ENCODE results near the gene PRKCQ.
"Not testable (repeated sequence)": the region's sequence is repeated elsewhere in the genome, so short reads cannot be mapped to it uniquely, and the experiment has no call there.

Gene PRKCQ

DNA sequence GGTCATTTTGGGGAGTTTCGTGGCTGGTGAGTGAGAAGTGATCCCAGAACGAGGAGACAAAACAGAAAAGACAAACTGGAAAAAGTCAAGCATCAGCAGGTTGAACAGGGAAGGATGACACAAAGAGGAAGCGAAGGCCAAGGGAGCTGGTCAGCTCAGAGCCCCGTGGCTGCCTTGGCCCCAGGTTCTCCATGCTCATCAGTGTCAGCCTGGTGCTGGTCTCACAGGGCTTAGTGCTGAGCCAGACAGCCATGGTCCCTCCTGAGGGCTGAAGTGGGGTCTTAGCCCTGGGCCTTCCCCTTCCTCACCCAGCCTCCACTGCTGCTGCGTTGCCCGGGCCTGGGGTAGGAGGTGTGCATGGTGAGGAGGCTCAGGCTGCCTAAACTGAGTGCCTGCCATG lies 193.7 kb downstream of the PRKCQ start:
- no peak overlapping the region for H3K4me3 ChIP-seq (ENCODE audit: low read length)
- peaks cover 29% of the 10 kb centered on the region for H3K9me3 ChIP-seq (ENCODE audit: control insufficient read depth, low read length)
- no peaks in the 10 kb centered on the region for H3K36me3 ChIP-seq (ENCODE audit: control insufficient read depth, insufficient read depth, low read length, severe bottlenecking)
- H3K27me3 ChIP-seq (replicated peaks; ENCODE audit: control insufficient read depth, insufficient read depth, low read length): no peaks in the 10 kb centered on the region
- no peak for DNase-seq (ENCODE audit: low read depth)
- peaks cover 3% of the 10 kb centered on the region for H3K4me1 ChIP-seq (ENCODE audit: control insufficient read depth, insufficient read depth, low read length)
- no peak overlapping the region for H3K9ac ChIP-seq (ENCODE audit: low read length)

DNA sequence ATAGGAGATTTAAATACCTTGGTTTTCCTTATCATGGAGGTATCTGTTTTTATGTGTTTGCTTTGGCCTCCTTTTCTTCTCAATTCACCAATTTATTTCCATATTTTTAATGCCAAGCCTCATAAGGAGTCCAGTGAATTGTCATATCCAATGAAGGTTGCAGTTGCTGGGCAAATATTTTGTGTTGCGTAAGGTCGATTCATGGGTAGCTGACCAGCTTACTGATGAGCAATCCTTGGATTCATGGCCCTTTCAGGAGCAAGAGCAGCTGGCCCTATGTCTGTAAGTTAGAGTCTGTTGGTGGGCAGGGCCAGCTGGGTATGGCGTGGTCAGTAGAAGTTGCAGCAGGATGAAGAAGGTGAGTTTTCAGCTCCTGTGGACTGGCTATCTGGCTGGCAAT lies 194.4 kb downstream of the PRKCQ start:
- no peaks in the 10 kb centered on the region for H3K27me3 ChIP-seq (replicated peaks; ENCODE audit: control insufficient read depth, insufficient read depth, low read length)
- H3K9ac ChIP-seq (ENCODE audit: low read length): no peak overlapping the region
- H3K36me3 ChIP-seq (ENCODE audit: control insufficient read depth, insufficient read depth, low read length, severe bottlenecking): no peaks in the 10 kb centered on the region
- H3K4me3 ChIP-seq (ENCODE audit: low read length): no peak overlapping the region
- H3K9me3 ChIP-seq (ENCODE audit: control insufficient read depth, low read length): peaks cover 24% of the 10 kb centered on the region
- peaks cover 3% of the 10 kb centered on the region for H3K4me1 ChIP-seq (ENCODE audit: control insufficient read depth, insufficient read depth, low read length)
- peak; percentile 76 for DNase-seq (ENCODE audit: low read depth)

DNA sequence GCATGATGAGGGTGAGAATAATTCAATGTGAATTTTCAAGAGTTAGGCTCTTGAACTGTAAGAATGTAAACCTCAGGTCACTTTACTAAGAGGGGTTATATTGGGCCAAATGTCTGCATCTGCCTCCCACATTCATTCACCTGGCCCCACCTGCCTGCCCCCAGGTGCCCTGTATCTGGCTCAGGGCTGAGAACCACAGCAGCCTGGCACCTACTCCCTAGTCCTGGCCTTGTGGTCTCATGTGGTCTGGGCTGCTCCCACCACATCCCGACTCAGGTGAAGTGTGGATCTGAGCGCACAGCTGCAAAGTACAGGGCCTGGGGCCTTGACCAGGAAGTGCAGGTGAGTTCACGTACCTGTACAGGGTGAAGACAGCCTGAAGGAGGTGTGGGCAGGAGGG lies 195.2 kb downstream of the PRKCQ start:
- DNase-seq (ENCODE audit: low read depth): no peak
- Histone ChIP-seq H3K4me1 (ENCODE audit: control insufficient read depth, insufficient read depth, low read length) (peaks cover 3% of the 10 kb centered on the region), H3K4me3 (ENCODE audit: low read length) (no peak overlapping the region), H3K9me3 (ENCODE audit: control insufficient read depth, low read length) (peaks cover 15% of the 10 kb centered on the region), H3K9ac (ENCODE audit: low read length) (no peak overlapping the region), H3K27me3 (replicated peaks; ENCODE audit: control insufficient read depth, insufficient read depth, low read length) (no peaks in the 10 kb centered on the region), H3K36me3 (ENCODE audit: control insufficient read depth, insufficient read depth, low read length, severe bottlenecking) (no peaks in the 10 kb centered on the region)

- no peak overlapping the region for H3K9ac ChIP-seq (ENCODE audit: low read length)
- H3K9me3 ChIP-seq (ENCODE audit: control insufficient read depth, low read length): peaks cover 7% of the 10 kb centered on the region
- peaks cover 3% of the 10 kb centered on the region for H3K4me1 ChIP-seq (ENCODE audit: control insufficient read depth, insufficient read depth, low read length)
- no peaks in the 10 kb centered on the region for H3K27me3 ChIP-seq (replicated peaks; ENCODE audit: control insufficient read depth, insufficient read depth, low read length)
- no peaks in the 10 kb centered on the region for H3K36me3 ChIP-seq (ENCODE audit: control insufficient read depth, insufficient read depth, low read length, severe bottlenecking)
- no peak for DNase-seq (ENCODE audit: low read depth)
- no peak overlapping the region for H3K4me3 ChIP-seq (ENCODE audit: low read length)
Measured at GRCh38 chr10:6384031-6384430, 196.0 kb downstream of the PRKCQ start.

DNA sequence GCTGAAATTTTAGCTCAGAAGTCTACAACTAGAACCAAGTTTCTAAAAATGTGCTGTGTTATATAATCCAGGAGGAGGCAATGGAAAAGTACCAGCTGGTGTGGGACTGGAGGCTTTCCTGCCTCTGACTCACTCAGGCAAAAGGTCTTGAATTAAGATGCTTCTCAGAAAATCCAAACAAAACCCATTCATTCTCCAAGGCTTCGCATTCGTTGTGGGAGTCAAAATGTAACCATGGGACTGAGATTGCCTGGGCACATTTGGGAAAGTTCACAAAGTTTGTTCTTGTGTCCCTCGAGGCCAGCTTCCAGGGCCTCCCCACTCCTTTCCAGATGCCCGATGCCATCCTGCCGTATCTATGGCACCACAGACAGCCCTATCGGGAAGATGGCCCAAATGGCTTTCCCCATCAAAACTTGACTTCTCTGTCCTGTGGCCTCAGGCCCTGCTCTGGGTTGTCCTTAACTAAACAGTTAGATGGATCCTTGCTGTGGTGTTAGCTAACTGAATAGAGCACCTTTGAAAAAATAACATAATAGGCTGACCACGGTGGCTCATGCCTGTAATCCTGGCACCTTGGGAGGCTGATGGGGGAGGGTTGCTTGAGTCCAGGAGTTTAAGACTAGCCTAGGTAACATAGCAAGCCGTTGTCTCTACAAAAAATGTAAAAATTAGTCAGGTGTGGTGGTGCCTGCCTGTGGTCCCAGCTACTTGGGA lies 196.8 kb downstream of the PRKCQ start:
- peaks cover 3% of the 10 kb centered on the region for H3K4me1 ChIP-seq (ENCODE audit: control insufficient read depth, insufficient read depth, low read length)
- no peaks in the 10 kb centered on the region for H3K9me3 ChIP-seq (ENCODE audit: control insufficient read depth, low read length)
- DNase-seq (ENCODE audit: low read depth): peak; percentile 79
- no peaks in the 10 kb centered on the region for H3K27me3 ChIP-seq (replicated peaks; ENCODE audit: control insufficient read depth, insufficient read depth, low read length)
- H3K36me3 ChIP-seq (ENCODE audit: control insufficient read depth, insufficient read depth, low read length, severe bottlenecking): no peaks in the 10 kb centered on the region
- H3K9ac ChIP-seq (ENCODE audit: low read length): no peak overlapping the region
- H3K4me3 ChIP-seq (ENCODE audit: low read length): no peak overlapping the region

GRCh38 chr10:6382081-6382480 lies 198.0 kb downstream of the PRKCQ start:
- no peak overlapping the region for H3K4me3 ChIP-seq (ENCODE audit: low read length)
- H3K36me3 ChIP-seq (ENCODE audit: control insufficient read depth, insufficient read depth, low read length, severe bottlenecking): no peaks in the 10 kb centered on the region
- H3K9ac ChIP-seq (ENCODE audit: low read length): no peak overlapping the region
- no peaks in the 10 kb centered on the region for H3K9me3 ChIP-seq (ENCODE audit: control insufficient read depth, low read length)
- peaks cover 3% of the 10 kb centered on the region for H3K4me1 ChIP-seq (ENCODE audit: control insufficient read depth, insufficient read depth, low read length)
- H3K27me3 ChIP-seq (replicated peaks; ENCODE audit: control insufficient read depth, insufficient read depth, low read length): no peaks in the 10 kb centered on the region
- peak; percentile 74 for DNase-seq (ENCODE audit: low read depth)

DNA sequence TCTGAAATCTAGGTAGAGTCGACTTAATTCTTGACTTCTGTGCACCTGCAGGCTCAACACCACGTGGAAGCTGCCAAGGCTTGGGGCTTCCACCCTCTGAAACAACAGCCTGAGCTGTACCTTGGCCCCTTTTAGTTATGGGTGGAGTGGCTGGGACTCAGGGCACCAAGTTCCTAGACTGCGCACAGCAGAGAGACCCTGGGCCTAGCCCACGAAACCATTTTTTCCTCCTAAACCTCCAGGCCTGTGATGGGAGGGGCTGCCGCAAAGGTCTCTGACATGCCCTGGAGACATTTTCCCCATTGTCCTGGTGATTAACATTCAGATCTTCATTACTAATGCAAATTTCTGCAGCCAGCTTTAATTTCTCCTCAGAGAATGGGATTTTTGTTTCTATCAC lies 199.6 kb downstream of the PRKCQ start:
- H3K27me3 ChIP-seq (replicated peaks; ENCODE audit: control insufficient read depth, insufficient read depth, low read length); H3K4me3 ChIP-seq (ENCODE audit: low read length); H3K9me3 ChIP-seq (ENCODE audit: control insufficient read depth, low read length); H3K4me1 ChIP-seq (ENCODE audit: control insufficient read depth, insufficient read depth, low read length); DNase-seq (ENCODE audit: low read depth); H3K36me3 ChIP-seq (ENCODE audit: control insufficient read depth, insufficient read depth, low read length, severe bottlenecking); H3K9ac ChIP-seq (ENCODE audit: low read length): not testable (repeated sequence)

GRCh38 chr10:6379015-6379776 lies 200.9 kb downstream of the PRKCQ start:
- H3K4me3 ChIP-seq (ENCODE audit: low read length): no peak overlapping the region
- H3K9ac ChIP-seq (ENCODE audit: low read length): no peak overlapping the region
- no peaks in the 10 kb centered on the region for H3K9me3 ChIP-seq (ENCODE audit: control insufficient read depth, low read length)
- DNase-seq (ENCODE audit: low read depth): no peak
- H3K36me3 ChIP-seq (ENCODE audit: control insufficient read depth, insufficient read depth, low read length, severe bottlenecking): no peaks in the 10 kb centered on the region
- peaks cover 3% of the 10 kb centered on the region for H3K4me1 ChIP-seq (ENCODE audit: control insufficient read depth, insufficient read depth, low read length)
- H3K27me3 ChIP-seq (replicated peaks; ENCODE audit: control insufficient read depth, insufficient read depth, low read length): peaks cover 9% of the 10 kb centered on the region

Measured in adipocyte (in vitro differentiated cells).